Measurements from ENCODE around the gene TMC2.

DNA sequence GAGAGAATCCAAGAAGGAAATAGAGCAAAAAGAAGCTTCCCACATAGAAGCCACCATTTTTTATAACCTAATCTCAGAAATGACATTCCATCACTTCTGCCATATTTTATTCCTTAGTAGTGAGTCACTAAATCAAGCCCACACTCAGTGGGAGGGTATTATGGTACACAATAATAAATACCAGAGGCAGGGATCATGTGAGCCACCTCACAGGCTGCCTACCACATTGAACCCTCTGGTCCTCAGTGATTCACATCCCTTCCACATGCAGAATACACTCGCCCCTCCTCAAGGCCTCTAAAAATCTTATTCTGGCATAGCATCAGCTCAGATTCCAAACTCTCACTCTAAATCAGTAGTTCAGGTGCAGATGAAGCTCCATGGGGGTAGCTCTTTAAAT lies 49.4 kb downstream of the TMC2 start:
- TF ChIP-seq POLR2A (IDR thresholded peaks at IDR 0.05; ENCODE audit: low read length) (no peak), GATA1 (IDR thresholded peaks at IDR 0.05; ENCODE audit: low read depth, low read length) (no peak)

Measured in erythroblast (primary cell).